ENCODE results near the gene C5orf24.

C5orf24 gene

DNA sequence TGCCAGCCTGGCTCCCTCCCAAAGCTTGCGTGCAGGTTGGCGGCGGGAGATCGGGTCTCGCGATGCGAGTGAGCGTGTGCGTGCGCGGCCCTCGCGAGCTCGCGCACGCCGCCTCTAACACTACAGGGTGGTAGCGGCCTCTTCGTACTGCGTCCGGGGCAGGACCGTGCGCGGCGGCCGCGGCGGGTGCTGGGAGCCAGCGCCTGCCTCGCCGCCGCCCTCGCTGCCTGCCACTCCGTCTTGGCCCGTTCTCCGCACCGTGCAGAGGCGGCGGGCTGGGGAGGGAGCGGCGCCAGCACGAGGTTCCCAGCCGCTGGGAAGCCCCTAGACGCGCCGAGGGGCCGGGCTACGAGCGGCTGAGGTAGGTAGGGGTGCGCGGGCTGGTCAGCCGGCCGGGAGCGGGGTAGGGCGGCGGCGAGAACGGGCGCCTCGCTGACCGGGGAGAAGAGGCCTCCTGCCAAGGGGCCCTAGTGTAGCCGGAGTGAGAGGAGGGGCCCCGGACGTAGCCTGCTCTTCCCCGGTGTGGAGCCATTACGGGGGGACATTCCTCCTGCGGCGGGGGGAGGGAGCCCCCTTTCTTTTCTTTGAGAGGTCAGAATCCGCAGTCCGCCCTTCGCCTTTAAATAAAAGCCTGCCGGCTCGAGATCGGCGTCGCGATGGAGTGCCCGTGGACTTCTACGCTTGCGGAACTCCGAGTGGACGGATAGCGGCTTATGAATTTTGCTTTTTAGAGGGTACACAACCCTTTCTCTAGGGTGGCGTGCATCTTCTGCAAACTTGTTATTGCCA, at the start of gene C5orf24 (continued):
- TF ChIP-seq, protein P1, sequence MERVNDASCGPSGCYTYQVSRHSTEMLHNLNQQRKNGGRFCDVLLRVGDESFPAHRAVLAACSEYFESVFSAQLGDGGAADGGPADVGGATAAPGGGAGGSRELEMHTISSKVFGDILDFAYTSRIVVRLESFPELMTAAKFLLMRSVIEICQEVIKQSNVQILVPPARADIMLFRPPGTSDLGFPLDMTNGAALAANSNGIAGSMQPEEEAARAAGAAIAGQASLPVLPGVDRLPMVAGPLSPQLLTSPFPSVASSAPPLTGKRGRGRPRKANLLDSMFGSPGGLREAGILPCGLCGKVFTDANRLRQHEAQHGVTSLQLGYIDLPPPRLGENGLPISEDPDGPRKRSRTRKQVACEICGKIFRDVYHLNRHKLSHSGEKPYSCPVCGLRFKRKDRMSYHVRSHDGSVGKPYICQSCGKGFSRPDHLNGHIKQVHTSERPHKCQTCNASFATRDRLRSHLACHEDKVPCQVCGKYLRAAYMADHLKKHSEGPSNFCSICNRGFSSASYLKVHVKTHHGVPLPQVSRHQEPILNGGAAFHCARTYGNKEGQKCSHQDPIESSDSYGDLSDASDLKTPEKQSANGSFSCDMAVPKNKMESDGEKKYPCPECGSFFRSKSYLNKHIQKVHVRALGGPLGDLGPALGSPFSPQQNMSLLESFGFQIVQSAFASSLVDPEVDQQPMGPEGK (tag by site-specific recombination; IDR thresholded peaks at IDR 0.05) = peak; percentile 78
- TF ChIP-seq ZNF394 (tag by site-specific recombination; IDR thresholded peaks at IDR 0.05; ENCODE audit: borderline replicate concordance) (no peak), SETDB1 (IDR thresholded peaks at IDR 0.05; ENCODE audit: insufficient read length, low read length) (no peak), HOXD13 (CRISPR knock-in tag; IDR thresholded peaks at IDR 0.05; ENCODE audit: borderline replicate concordance) (no peak), ZNF10 (tag by site-specific recombination; IDR thresholded peaks at IDR 0.05) (no peak; the same call in 1 of the 2 replicates), ZNF140 (tag by site-specific recombination; IDR thresholded peaks at IDR 0.05) (no peak), ZXDB (tag by site-specific recombination; IDR thresholded peaks at IDR 0.05) (no peak; the same call in 1 of the 2 replicates), ZNF707 (tag by site-specific recombination; IDR thresholded peaks at IDR 0.05) (no peak), ZNF114 (tag by site-specific recombination; IDR thresholded peaks at IDR 0.05) (no peak), TCF7L2 (IDR thresholded peaks at IDR 0.05; ENCODE audit: borderline replicate concordance, low read depth, low read length) (no peak), ZNF623 (tag by site-specific recombination; IDR thresholded peaks at IDR 0.05) (no peak), ZNF48 (tag by site-specific recombination; IDR thresholded peaks at IDR 0.05) (no peak), ZNF785 (tag by site-specific recombination; IDR thresholded peaks at IDR 0.05) (0 out of 2 replicates have a peak, but pooled peaks have one; percentile 36), ZEB2 (tag by site-specific recombination; IDR thresholded peaks at IDR 0.05) (no peak), SP7 (tag by site-specific recombination; IDR thresholded peaks at IDR 0.05) (no peak; the same call in 1 of the 2 replicates), ZNF335 (tag by site-specific recombination; conservative IDR thresholded peaks at IDR 0.05) (peak; percentile 62), ZNF302 (tag by site-specific recombination; IDR thresholded peaks at IDR 0.05; ENCODE audit: low read depth) (no peak)
- TF ChIP-seq, protein P2, sequence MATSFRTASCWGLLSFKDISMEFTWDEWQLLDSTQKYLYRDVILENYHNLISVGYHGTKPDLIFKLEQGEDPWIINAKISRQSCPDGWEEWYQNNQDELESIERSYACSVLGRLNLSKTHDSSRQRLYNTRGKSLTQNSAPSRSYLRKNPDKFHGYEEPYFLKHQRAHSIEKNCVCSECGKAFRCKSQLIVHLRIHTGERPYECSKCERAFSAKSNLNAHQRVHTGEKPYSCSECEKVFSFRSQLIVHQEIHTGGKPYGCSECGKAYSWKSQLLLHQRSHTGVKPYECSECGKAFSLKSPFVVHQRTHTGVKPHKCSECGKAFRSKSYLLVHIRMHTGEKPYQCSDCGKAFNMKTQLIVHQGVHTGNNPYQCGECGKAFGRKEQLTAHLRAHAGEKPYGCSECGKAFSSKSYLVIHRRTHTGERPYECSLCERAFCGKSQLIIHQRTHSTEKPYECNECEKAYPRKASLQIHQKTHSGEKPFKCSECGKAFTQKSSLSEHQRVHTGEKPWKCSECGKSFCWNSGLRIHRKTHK (tag by site-specific recombination; IDR thresholded peaks at IDR 0.05) = no peak
- TF ChIP-seq, protein P3, sequence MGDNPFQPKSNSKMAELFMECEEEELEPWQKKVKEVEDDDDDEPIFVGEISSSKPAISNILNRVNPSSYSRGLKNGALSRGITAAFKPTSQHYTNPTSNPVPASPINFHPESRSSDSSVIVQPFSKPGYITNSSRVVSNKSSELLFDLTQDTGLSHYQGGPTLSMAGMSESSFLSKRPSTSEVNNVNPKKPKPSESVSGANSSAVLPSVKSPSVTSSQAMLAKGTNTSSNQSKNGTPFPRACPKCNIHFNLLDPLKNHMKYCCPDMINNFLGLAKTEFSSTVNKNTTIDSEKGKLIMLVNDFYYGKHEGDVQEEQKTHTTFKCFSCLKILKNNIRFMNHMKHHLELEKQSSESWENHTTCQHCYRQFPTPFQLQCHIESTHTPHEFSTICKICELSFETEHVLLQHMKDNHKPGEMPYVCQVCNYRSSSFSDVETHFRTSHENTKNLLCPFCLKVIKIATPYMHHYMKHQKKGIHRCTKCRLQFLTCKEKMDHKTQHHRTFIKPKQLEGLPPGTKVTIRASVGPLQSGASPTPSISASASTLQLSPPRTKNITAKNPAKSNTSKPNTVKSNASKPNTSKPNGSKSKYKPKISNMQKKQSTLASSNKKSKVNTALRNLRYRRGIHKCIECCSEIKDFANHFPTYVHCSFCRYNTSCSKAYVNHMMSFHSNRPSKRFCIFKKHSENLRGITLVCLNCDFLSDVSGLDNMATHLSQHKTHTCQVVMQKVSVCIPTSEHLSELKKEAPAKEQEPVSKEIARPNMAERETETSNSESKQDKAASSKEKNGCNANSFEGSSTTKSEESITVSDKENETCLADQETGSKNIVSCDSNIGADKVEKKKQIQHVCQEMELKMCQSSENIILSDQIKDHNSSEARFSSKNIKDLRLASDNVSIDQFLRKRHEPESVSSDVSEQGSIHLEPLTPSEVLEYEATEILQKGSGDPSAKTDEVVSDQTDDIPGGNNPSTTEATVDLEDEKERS (tag by site-specific recombination; IDR thresholded peaks at IDR 0.05) = no peak
- TF ChIP-seq, protein P4, sequence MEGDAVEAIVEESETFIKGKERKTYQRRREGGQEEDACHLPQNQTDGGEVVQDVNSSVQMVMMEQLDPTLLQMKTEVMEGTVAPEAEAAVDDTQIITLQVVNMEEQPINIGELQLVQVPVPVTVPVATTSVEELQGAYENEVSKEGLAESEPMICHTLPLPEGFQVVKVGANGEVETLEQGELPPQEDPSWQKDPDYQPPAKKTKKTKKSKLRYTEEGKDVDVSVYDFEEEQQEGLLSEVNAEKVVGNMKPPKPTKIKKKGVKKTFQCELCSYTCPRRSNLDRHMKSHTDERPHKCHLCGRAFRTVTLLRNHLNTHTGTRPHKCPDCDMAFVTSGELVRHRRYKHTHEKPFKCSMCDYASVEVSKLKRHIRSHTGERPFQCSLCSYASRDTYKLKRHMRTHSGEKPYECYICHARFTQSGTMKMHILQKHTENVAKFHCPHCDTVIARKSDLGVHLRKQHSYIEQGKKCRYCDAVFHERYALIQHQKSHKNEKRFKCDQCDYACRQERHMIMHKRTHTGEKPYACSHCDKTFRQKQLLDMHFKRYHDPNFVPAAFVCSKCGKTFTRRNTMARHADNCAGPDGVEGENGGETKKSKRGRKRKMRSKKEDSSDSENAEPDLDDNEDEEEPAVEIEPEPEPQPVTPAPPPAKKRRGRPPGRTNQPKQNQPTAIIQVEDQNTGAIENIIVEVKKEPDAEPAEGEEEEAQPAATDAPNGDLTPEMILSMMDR (tag by site-specific recombination; IDR thresholded peaks at IDR 0.05) = 0 out of 2 replicates have a peak, but pooled peaks have one; percentile 10
- TF ChIP-seq, protein P5, sequence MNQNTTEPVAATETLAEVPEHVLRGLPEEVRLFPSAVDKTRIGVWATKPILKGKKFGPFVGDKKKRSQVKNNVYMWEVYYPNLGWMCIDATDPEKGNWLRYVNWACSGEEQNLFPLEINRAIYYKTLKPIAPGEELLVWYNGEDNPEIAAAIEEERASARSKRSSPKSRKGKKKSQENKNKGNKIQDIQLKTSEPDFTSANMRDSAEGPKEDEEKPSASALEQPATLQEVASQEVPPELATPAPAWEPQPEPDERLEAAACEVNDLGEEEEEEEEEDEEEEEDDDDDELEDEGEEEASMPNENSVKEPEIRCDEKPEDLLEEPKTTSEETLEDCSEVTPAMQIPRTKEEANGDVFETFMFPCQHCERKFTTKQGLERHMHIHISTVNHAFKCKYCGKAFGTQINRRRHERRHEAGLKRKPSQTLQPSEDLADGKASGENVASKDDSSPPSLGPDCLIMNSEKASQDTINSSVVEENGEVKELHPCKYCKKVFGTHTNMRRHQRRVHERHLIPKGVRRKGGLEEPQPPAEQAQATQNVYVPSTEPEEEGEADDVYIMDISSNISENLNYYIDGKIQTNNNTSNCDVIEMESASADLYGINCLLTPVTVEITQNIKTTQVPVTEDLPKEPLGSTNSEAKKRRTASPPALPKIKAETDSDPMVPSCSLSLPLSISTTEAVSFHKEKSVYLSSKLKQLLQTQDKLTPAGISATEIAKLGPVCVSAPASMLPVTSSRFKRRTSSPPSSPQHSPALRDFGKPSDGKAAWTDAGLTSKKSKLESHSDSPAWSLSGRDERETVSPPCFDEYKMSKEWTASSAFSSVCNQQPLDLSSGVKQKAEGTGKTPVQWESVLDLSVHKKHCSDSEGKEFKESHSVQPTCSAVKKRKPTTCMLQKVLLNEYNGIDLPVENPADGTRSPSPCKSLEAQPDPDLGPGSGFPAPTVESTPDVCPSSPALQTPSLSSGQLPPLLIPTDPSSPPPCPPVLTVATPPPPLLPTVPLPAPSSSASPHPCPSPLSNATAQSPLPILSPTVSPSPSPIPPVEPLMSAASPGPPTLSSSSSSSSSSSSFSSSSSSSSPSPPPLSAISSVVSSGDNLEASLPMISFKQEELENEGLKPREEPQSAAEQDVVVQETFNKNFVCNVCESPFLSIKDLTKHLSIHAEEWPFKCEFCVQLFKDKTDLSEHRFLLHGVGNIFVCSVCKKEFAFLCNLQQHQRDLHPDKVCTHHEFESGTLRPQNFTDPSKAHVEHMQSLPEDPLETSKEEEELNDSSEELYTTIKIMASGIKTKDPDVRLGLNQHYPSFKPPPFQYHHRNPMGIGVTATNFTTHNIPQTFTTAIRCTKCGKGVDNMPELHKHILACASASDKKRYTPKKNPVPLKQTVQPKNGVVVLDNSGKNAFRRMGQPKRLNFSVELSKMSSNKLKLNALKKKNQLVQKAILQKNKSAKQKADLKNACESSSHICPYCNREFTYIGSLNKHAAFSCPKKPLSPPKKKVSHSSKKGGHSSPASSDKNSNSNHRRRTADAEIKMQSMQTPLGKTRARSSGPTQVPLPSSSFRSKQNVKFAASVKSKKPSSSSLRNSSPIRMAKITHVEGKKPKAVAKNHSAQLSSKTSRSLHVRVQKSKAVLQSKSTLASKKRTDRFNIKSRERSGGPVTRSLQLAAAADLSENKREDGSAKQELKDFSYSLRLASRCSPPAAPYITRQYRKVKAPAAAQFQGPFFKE (tag by site-specific recombination; IDR thresholded peaks at IDR 0.05; ENCODE audit: borderline replicate concordance) = no peak
- TF ChIP-seq, protein P6, sequence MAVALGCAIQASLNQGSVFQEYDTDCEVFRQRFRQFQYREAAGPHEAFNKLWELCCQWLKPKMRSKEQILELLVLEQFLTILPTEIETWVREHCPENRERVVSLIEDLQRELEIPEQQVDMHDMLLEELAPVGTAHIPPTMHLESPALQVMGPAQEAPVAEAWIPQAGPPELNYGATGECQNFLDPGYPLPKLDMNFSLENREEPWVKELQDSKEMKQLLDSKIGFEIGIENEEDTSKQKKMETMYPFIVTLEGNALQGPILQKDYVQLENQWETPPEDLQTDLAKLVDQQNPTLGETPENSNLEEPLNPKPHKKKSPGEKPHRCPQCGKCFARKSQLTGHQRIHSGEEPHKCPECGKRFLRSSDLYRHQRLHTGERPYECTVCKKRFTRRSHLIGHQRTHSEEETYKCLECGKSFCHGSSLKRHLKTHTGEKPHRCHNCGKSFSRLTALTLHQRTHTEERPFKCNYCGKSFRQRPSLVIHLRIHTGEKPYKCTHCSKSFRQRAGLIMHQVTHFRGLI (tag by site-specific recombination; IDR thresholded peaks at IDR 0.05) = no peak
